IPS-20b (cell line): ENCODE data around the gene FNDC3B.
"Not testable (repeated sequence)": the region's sequence is repeated elsewhere in the genome, so short reads cannot be mapped to it uniquely, and the experiment has no call there.

Experiments used
- H3K27ac ChIP-seq: one replicate; pipeline ENCODE4 v1.5.1; 2013; ENCODE audit warnings: low read length
- H3K27me3 ChIP-seq: 2 replicates; pipeline ENCODE4 v1.6.1; 2013; ENCODE audit warnings: mild to moderate bottlenecking, low read length, inconsistent platforms; ENCODE audit not compliant: insufficient read depth
- H3K36me3 ChIP-seq: 2 replicates; pipeline ENCODE4 v1.6.1; 2013; ENCODE audit warnings: low read depth, mild to moderate bottlenecking, inconsistent platforms, low read length, moderate library complexity; ENCODE audit not compliant: insufficient read depth
- H3K4me1 ChIP-seq: 2 replicates; pipeline ENCODE4 v1.6.1; 2013; ENCODE audit warnings: mild to moderate bottlenecking, control low read depth, inconsistent platforms, low read length, moderate library complexity; ENCODE audit not compliant: insufficient read depth
- H3K4me3 ChIP-seq: 2 replicates; pipeline ENCODE4 v1.5.1; 2013; ENCODE audit warnings: mild to moderate bottlenecking, low read length, inconsistent platforms
- H3K9ac ChIP-seq: 2 replicates; pipeline ENCODE4 v1.6.1; 2013; ENCODE audit warnings: low read depth, mild to moderate bottlenecking, inconsistent platforms, low read length, moderate library complexity
- H3K9me3 ChIP-seq: 2 replicates; pipeline ENCODE4 v1.6.1; 2013; ENCODE audit warnings: mild to moderate bottlenecking, low read depth, low read length, inconsistent platforms; ENCODE audit not compliant: insufficient read depth

The FNDC3B gene

DNA sequence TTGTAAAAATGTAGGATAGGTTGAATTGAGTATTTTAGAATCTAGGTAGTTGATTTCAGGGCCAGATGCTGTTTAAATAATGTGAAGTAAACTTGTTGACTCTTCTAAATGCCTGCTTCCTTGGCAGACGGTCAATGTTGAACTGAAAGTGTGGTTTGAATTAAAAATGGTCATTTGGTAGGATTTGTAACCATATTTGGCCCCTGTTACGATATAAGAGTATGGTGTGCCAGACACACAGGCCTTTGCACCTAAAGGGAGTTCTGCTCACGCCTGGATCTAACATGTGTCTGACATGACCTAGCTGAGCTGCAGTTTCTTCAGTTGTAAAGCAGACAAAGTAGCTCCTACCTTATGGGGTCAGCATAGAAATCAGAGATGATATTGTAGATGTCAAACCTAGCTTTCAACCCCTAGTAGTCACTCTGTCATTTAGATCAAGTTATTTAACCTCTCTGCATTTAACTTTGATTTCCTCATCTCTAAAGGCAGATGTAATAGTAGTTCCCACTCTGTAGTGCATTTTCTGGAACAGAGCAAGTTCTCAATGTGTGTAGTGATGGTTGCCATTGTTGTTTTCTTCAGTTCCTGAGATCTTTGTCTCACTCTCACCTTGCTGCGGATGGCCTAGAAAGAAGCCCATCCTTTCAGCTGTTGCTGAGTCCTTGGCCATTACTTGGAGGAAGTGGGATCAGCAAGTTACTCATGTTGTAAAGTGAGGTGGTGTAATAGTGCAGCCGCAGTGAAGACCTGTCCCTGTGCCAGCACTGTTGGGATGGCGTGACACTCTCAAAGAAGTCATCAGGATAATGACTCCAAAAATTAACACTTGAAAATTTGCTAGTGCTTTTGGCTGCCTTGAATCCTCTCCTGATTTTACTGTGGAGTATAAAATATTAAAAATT is 318.7 kb downstream of the FNDC3B start:
- Histone ChIP-seq H3K9ac (no peak overlapping the region), H3K9me3 (no peaks in the 10 kb centered on the region), H3K27me3 (no peaks in the 10 kb centered on the region), H3K4me1 (no peaks in the 10 kb centered on the region), H3K27ac (no peak overlapping the region), H3K36me3 (peaks cover 53% of the 10 kb centered on the region), H3K4me3 (no peak overlapping the region)

DNA sequence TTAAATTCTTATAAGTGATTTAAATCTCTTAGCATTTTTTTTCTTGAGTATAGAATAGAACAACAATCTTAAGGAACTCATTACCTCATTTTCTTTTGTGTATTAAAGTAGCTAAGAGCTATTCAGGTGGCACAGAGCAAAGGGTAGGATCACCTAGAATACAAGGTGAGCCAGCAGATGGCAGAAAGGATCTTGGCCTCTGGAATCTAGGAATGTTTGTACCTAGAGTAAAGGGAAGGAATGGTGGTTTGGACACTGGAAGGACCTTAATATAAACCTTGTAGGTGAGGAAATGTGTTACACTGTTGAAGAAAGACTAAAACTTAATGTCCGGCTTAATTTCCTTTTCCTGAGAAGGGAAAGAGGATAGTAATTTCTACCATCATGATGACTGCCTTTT is 319.9 kb downstream of the FNDC3B start:
- Histone ChIP-seq H3K36me3 (peaks cover 56% of the 10 kb centered on the region), H3K27ac (no peak overlapping the region), H3K27me3 (no peaks in the 10 kb centered on the region), H3K9me3 (no peaks in the 10 kb centered on the region), H3K4me3 (no peak overlapping the region), H3K9ac (no peak overlapping the region), H3K4me1 (peaks cover 4% of the 10 kb centered on the region; the same call in 1 of the 2 replicates)

DNA sequence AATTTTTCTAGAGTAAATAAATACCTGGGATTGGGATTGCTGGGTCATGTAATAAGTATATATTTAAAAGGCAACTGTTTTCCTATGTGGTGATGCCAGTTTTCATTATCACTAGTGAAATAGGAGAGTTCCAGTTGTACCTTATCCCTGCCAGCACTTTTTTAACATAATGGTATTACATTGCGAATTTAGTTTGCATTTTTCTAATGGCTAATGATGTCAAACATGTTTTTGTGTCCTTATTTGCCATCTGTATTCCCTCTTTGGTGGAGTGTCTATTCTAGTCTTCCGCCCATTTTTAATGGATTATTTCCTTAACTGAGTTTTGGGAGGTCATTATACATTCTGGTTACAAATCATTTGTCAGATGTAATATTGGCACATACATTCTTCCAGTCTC is 320.6 kb downstream of the FNDC3B start:
- no peak overlapping the region for H3K4me3 ChIP-seq
- H3K27me3 ChIP-seq: no peaks in the 10 kb centered on the region
- no peak overlapping the region for H3K27ac ChIP-seq
- H3K36me3 ChIP-seq: peaks cover 53% of the 10 kb centered on the region
- H3K9me3 ChIP-seq: no peaks in the 10 kb centered on the region
- H3K9ac ChIP-seq: no peak overlapping the region
- peaks cover 12% of the 10 kb centered on the region; the same call in 1 of the 2 replicates for H3K4me1 ChIP-seq

GRCh38 chr3:172362583-172362982 is 323.2 kb downstream of the FNDC3B start:
- Histone ChIP-seq H3K27ac (no peak overlapping the region), H3K36me3 (peaks cover 54% of the 10 kb centered on the region)

GRCh38 chr3:172364374-172365027 is 325.1 kb downstream of the FNDC3B start:
- H3K27ac ChIP-seq: no peak overlapping the region
- H3K27me3 ChIP-seq: no peaks in the 10 kb centered on the region
- peak overlapping the region; percentile 4; the same call in 1 of the 2 replicates for H3K4me3 ChIP-seq
- H3K4me1 ChIP-seq: peaks cover 25% of the 10 kb centered on the region; the same call in 1 of the 2 replicates
- no peaks in the 10 kb centered on the region for H3K9me3 ChIP-seq
- H3K36me3 ChIP-seq: peaks cover 55% of the 10 kb centered on the region
- H3K9ac ChIP-seq: no peak overlapping the region

More at GRCh38 chr3:172362583-172362982, 323.2 kb downstream of the FNDC3B start:
- Histone ChIP-seq H3K9ac (no peak overlapping the region), H3K9me3 (no peaks in the 10 kb centered on the region), H3K4me3 (no peak overlapping the region), H3K27me3 (no peaks in the 10 kb centered on the region), H3K4me1 (peaks cover 23% of the 10 kb centered on the region; the same call in 1 of the 2 replicates)

DNA sequence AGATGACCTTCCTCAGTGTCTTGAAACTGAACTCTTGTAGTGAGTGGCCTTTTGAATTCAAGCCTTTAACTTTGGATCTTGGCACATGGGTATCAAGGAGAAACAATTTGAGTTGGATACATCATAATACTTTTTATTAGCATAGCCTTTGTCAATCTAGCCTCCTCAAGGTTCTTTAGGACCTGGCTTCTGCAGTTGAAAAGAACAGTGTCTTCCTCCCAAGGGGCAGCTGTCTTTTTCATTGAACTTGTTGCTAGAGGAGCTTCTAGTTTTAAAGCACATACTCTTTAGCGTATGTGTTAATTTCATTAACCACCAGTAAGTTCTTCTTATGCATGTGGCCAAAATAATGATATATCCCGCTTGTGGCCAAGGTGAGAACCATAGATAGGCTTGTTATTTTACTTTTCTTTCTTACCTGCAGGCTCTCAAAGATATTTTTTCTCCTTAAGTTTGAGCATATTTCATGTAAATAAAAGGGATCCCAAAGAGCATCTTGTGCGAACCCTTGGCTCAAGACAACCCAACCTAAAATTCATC is 325.7 kb downstream of the FNDC3B start:
- no peaks in the 10 kb centered on the region for H3K27me3 ChIP-seq
- H3K27ac ChIP-seq: no peak overlapping the region
- H3K9me3 ChIP-seq: no peaks in the 10 kb centered on the region
- peaks cover 25% of the 10 kb centered on the region; the same call in 1 of the 2 replicates for H3K4me1 ChIP-seq
- H3K9ac ChIP-seq: no peak overlapping the region
- H3K36me3 ChIP-seq: peaks cover 57% of the 10 kb centered on the region
- H3K4me3 ChIP-seq: peak overlapping the region; percentile 4; the same call in 1 of the 2 replicates

GRCh38 chr3:172367205-172368105 is 328.1 kb downstream of the FNDC3B start:
- Histone ChIP-seq H3K9ac (no peak overlapping the region), H3K4me1 (peaks cover 25% of the 10 kb centered on the region; the same call in 1 of the 2 replicates), H3K9me3 (no peaks in the 10 kb centered on the region), H3K27ac (no peak overlapping the region), H3K27me3 (no peaks in the 10 kb centered on the region), H3K4me3 (no peak overlapping the region), H3K36me3 (peaks cover 53% of the 10 kb centered on the region)

DNA sequence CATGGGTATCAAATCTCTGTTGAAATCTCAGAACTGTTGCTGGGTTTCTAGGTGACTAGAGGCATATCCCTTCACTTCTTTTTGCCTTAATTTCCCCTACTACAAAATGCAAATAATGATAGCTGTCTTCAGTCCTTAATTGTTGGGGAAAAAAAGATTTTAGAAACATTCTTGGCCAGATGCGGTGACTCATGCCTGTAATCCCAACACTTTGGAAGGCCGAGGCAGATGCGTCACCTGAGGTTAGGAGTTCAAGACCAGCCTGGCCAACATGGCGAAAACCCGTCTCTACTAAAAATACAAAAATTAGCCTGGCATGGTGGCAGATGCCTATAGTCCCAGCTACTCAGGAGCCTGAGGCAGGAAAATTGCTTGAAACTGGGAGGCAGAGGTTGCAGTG is 329.2 kb downstream of the FNDC3B start:
- not testable (repeated sequence) for H3K27me3 ChIP-seq, H3K9ac ChIP-seq, H3K9me3 ChIP-seq, H3K4me3 ChIP-seq, H3K27ac ChIP-seq
- Histone ChIP-seq H3K36me3 (peaks cover 46% of the 10 kb centered on the region), H3K4me1 (peaks cover 25% of the 10 kb centered on the region; the same call in 1 of the 2 replicates)

DNA sequence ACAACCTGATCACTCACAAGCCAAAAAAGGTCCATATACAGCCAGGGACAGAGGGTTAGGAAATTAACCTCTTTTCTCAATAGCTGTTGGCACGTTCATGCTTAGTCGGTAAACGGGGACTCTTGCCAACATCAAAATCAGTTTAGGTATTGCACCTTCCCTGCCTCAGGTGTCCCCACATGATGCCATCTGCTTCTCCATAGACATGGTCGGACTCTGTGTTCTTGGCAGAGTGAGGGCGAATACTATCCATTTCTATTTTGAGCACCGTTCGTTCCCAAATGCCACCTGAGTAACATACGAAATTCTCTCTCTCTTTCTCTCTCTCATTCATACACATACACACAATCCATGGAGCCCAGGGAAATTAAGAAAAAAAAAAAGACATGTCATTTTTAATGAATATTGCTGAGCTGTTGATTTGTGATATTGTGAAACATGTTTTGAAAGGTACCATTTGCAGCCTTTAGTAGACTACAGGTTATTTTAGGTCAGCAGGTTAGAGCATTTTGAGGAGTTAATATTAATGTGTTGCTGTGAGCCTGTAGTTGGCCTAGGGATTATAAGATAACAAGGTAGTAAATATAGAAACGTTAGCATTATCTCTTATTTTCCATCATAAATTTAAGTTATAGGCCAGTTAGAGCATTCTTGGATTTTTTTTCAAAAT is 330.3 kb downstream of the FNDC3B start:
- Histone ChIP-seq H3K9me3 (no peaks in the 10 kb centered on the region), H3K27ac (no peak overlapping the region), H3K4me1 (peaks cover 16% of the 10 kb centered on the region; the same call in 1 of the 2 replicates), H3K36me3 (peaks cover 38% of the 10 kb centered on the region), H3K9ac (no peak overlapping the region), H3K4me3 (no peak overlapping the region), H3K27me3 (no peaks in the 10 kb centered on the region)

GRCh38 chr3:172370419-172370818 is 331.0 kb downstream of the FNDC3B start:
- peaks cover 38% of the 10 kb centered on the region for H3K36me3 ChIP-seq
- H3K9ac ChIP-seq: no peak overlapping the region
- no peak overlapping the region for H3K27ac ChIP-seq
- peaks cover 9% of the 10 kb centered on the region; the same call in 1 of the 2 replicates for H3K4me1 ChIP-seq
- H3K9me3 ChIP-seq: no peaks in the 10 kb centered on the region
- H3K27me3 ChIP-seq: no peaks in the 10 kb centered on the region
- no peak overlapping the region for H3K4me3 ChIP-seq
